HCT116 (cell line): Measurements from ENCODE around the gene TPK1. TPM values are rescaled to one million over a fixed set of nuclear protein-coding genes. Genes with fewer than 3 reads are reported as not detected.

Experiments
- ATAC-seq: fragments of 200-7000 bp; cut with Tn5 transposase; 2 replicates; pipeline ENCODE4 v1.9.1; 2020; ENCODE audit warnings: mild to moderate bottlenecking, moderate library complexity
- BruUV-seq: library from RNA; stranded (reverse); fragments of 400-500 nt; replicated peaks from 2 replicates; lab custom pipeline; 2021; lab: Mats Ljungman, UMichigan
- CTCF ChIA-PET: fragments of 300-600 bp; sonication (Branson Sonifier 250); formaldehyde crosslinking; loops from one replicate; lab custom pipeline; 2021; ENCODE audit warnings: antibody characterized with exemption; lab: Charles Lee
- POLR2A ChIA-PET: fragments of 300-600, 350-600 bp; sonication (Branson Sonifier 250); formaldehyde crosslinking; loops from one replicate; lab custom pipeline; 2021; ENCODE audit warnings: antibody characterized with exemption; lab: Charles Lee
- RAD21 ChIA-PET, 2 experiments: fragments of 300-600 bp; sonication (Branson Sonifier 250); formaldehyde crosslinking; loops; one replicate each; lab custom pipeline; 2023; ENCODE audit warnings: low total read pairs in 2 of 2; ENCODE audit not compliant: uncharacterized antibody in 2 of 2, unreplicated experiment in 2 of 2, low non-redundant PET in 1 of 2; lab: Charles Lee
- DNase-seq: peaks from one replicate; pipeline ENCODE4 v3.0.0-alpha.2; 2010; ENCODE audit warnings: low read depth, low spot score
- H2AFZ ChIP-seq: fragments of 200-600 bp; shearing (Covaris generic), sonication (generic); 2 replicates; pipeline ENCODE4 v1.6.1; 2017; ENCODE audit warnings: low read depth, mixed run types, mixed read lengths, antibody characterized with exemption, low read length; ENCODE audit not compliant: poor library complexity, severe bottlenecking
- H3K27ac ChIP-seq: 2 replicates; pipeline ENCODE4 v1.5.1; 2012; ENCODE audit warnings: low read depth, low read length
- H3K27me3 ChIP-seq: fragments of 200-600 bp; sonication (generic); 2 replicates; pipeline ENCODE4 v1.6.1; 2016; ENCODE audit warnings: mixed run types, low read length, mixed read lengths; ENCODE audit not compliant: insufficient read depth
- H3K36me3 ChIP-seq, 2 experiments: fragments of 200-500 bp in 1 of 2; fragments of 200-600 bp in 1 of 2; sonication (Bioruptor generic) in 1 of 2; sonication (generic) in 1 of 2; 2 replicates each; pipeline versions ENCODE4 v1.5.1 to v1.6.1; 2014 to 2016; ENCODE audit warnings: low read length in 2 of 2, inconsistent platforms in 1 of 2, mixed read lengths in 1 of 2, mixed run types in 1 of 2; ENCODE audit not compliant: insufficient read depth in 2 of 2, control insufficient read depth in 1 of 2
- H3K4me1 ChIP-seq, 2 experiments: fragments of 200-600 bp in 1 of 2; sonication (generic) in 1 of 2; 2 replicates each; pipeline versions ENCODE4 v1.5.1 to v1.6.1; 2012 to 2017; ENCODE audit warnings: low read length in 2 of 2, inconsistent platforms in 1 of 2, mild to moderate bottlenecking in 1 of 2, mixed read lengths in 1 of 2, mixed run types in 1 of 2, moderate library complexity in 1 of 2; ENCODE audit not compliant: insufficient read depth in 2 of 2, control insufficient read depth in 1 of 2
- H3K4me2 ChIP-seq: fragments of 200-600 bp; sonication (generic); 2 replicates; pipeline ENCODE4 v1.6.1; 2017; ENCODE audit warnings: mixed run types, low read length, mixed read lengths
- H3K4me3 ChIP-seq, 2 experiments: fragments of 200-600 bp in 1 of 2; sonication (generic) in 1 of 2; replicated peaks in 1 of 2; 2 replicates each; pipeline ENCODE4 v1.5.1; 2011 to 2016; ENCODE audit warnings: low read length in 2 of 2, control low read depth in 1 of 2, low read depth in 1 of 2, mild to moderate bottlenecking in 1 of 2, mixed read lengths in 1 of 2, mixed run types in 1 of 2
- H3K79me2 ChIP-seq: fragments of 200-600 bp; sonication (generic); 2 replicates; pipeline ENCODE4 v1.6.1; 2017; ENCODE audit warnings: mild to moderate bottlenecking, mixed run types, low read length, moderate library complexity, mixed read lengths; ENCODE audit not compliant: insufficient read depth
- H3K9ac ChIP-seq: fragments of 200-600 bp; sonication (generic); 2 replicates; pipeline ENCODE4 v1.6.1; 2016; ENCODE audit warnings: low read length, mixed read lengths
- H3K9me2 ChIP-seq: fragments of 200-600 bp; sonication (generic), shearing (Covaris generic); 2 replicates; pipeline ENCODE4 v1.6.1; 2017; ENCODE audit warnings: mixed run types, mild to moderate bottlenecking, moderate library complexity; ENCODE audit not compliant: insufficient read depth
- H3K9me3 ChIP-seq, 2 experiments: fragments of 200-500 bp in 1 of 2; fragments of 200-600 bp in 1 of 2; sonication (Bioruptor generic) in 1 of 2; sonication (generic) in 1 of 2; 2 replicates each; pipeline ENCODE4 v1.6.1; 2014 to 2017; ENCODE audit warnings: low read length in 2 of 2, mixed read lengths in 2 of 2, inconsistent platforms in 1 of 2, low read depth in 1 of 2, mild to moderate bottlenecking in 1 of 2, mixed run types in 1 of 2, moderate library complexity in 1 of 2; ENCODE audit not compliant: control insufficient read depth in 1 of 2, insufficient read depth in 1 of 2
- H4K20me1 ChIP-seq: fragments of 200-600 bp; sonication (generic), shearing (Covaris generic); 2 replicates; pipeline ENCODE4 v1.6.1; 2017; ENCODE audit warnings: mixed run types, mild to moderate bottlenecking, moderate library complexity; ENCODE audit not compliant: insufficient read depth
- ATF3 ChIP-seq: IDR thresholded peaks from 2 replicates; pipeline ENCODE4 v1.6.1; 2012
- CEBPB ChIP-seq: IDR thresholded peaks from 2 replicates; pipeline ENCODE4 v1.6.1; 2012; ENCODE audit warnings: low read depth
- CTCF ChIP-seq, 3 experiments: fragments of 200-600 bp in 1 of 3; sonication (generic) in 1 of 3; IDR thresholded peaks in 2 of 3; conservative IDR thresholded peaks in 1 of 3; 2 replicates each; pipeline ENCODE4 v1.5.1; 2012 to 2017; ENCODE audit warnings: low read depth in 2 of 3, low read length in 2 of 3, antibody characterized with exemption in 1 of 3, borderline replicate concordance in 1 of 3, control low read depth in 1 of 3, mild to moderate bottlenecking in 1 of 3, mixed read lengths in 1 of 3, mixed run types in 1 of 3, moderate library complexity in 1 of 3; ENCODE audit not compliant: insufficient read depth in 1 of 3
- EGR1 ChIP-seq: IDR thresholded peaks from 2 replicates; pipeline ENCODE4 v1.6.1; 2012; ENCODE audit warnings: low read depth
- ELF1 ChIP-seq: IDR thresholded peaks from 2 replicates; pipeline ENCODE4 v1.6.1; 2012; ENCODE audit warnings: low read depth, borderline replicate concordance
- EZH2 ChIP-seq: fragments of 200-600 bp; sonication (generic); IDR thresholded peaks from 2 replicates; pipeline ENCODE4 v1.6.1; 2017; ENCODE audit warnings: antibody characterized with exemption, mixed run types
- FOSL1 ChIP-seq: IDR thresholded peaks from 2 replicates; pipeline ENCODE4 v1.6.1; 2012; ENCODE audit warnings: low read depth
- JUND ChIP-seq: IDR thresholded peaks from 2 replicates; pipeline ENCODE4 v1.6.1; 2012
- MAX ChIP-seq: IDR thresholded peaks from 2 replicates; pipeline ENCODE4 v1.6.1; 2012
- POLR2AphosphoS5 ChIP-seq: IDR thresholded peaks from 2 replicates; pipeline ENCODE4 v1.6.1; 2011; ENCODE audit warnings: mild to moderate bottlenecking, low read depth, low read length, moderate library complexity
- RAD21 ChIP-seq: IDR thresholded peaks from 2 replicates; pipeline ENCODE4 v1.6.1; 2012; ENCODE audit warnings: low read depth, mild to moderate bottlenecking
- SIN3A ChIP-seq: IDR thresholded peaks from 2 replicates; pipeline ENCODE4 v1.6.1; 2012; ENCODE audit warnings: low read depth
- SP1 ChIP-seq: IDR thresholded peaks from 2 replicates; pipeline ENCODE4 v1.6.1; 2012; ENCODE audit warnings: low read depth
- SRF ChIP-seq: IDR thresholded peaks from 2 replicates; pipeline ENCODE4 v1.6.1; 2012; ENCODE audit warnings: low read depth
- TCF7L2 ChIP-seq: IDR thresholded peaks from 2 replicates; pipeline ENCODE4 v1.7.0; 2011; ENCODE audit warnings: borderline replicate concordance, inconsistent platforms; ENCODE audit not compliant: insufficient read depth, insufficient read length; ENCODE audit errors: extremely low read depth
- ZBTB33 ChIP-seq: IDR thresholded peaks from 2 replicates; pipeline ENCODE4 v1.6.1; 2011; ENCODE audit warnings: mild to moderate bottlenecking, low read length, moderate library complexity; ENCODE audit not compliant: insufficient replicate concordance; ENCODE audit errors: extremely low read depth
- ZFX ChIP-seq: fragments of 450-650 bp; IDR thresholded peaks from 2 replicates; pipeline ENCODE4 v1.6.1; 2017
- intact Hi-C: fragments of 100-400 bp; cut with micrococcal nuclease; formaldehyde crosslinking; loops from 2 replicates; pipeline ENCODE4 v1.10.0; 2022
- total RNA-seq: library from RNA; stranded (reverse); gene quantifications from one replicate; pipeline ENCODE4 v1.2.1, GENCODE V29; 2021; ENCODE audit not compliant: unreplicated experiment

Gene TPK1
- total RNA-seq, 1 experiment from 2014 or later, result 5.4 TPM

GRCh38 chr7:144814299-144814698 is 21.6 kb downstream of the TPK1 start:
- RAD21 ChIA-PET, result no interaction called here
- TF ChIP-seq EZH2 (no peak), SRF (no peak), FOSL1 (no peak), ZFX (no peak), SIN3A (no peak), RAD21 (no peak), CEBPB (no peak), MAX (no peak), EGR1 (no peak), ELF1 (no peak), POLR2AphosphoS5 (no peak), JUND (no peak), TCF7L2 (no peak), CTCF (IDR thresholded peaks at IDR 0.05 in 2 of 3, conservative IDR thresholded peaks at IDR 0.05 in 1 of 3; ENCODE audit: borderline replicate concordance in 1 of 3, insufficient read depth in 1 of 3, low read depth in 2 of 3, low read length in 2 of 3) (no peak), SP1 (no peak), ATF3 (no peak), ZBTB33 (no peak)
- Histone ChIP-seq H3K27ac (no peak overlapping the region), H4K20me1 (no peaks in the 10 kb centered on the region), H3K4me2 (no peak overlapping the region), H2AFZ (no peak overlapping the region), H3K79me2 (no peaks in the 10 kb centered on the region), H3K9me2 (no peaks in the 10 kb centered on the region), H3K9me3 (no peaks in the 10 kb centered on the region), H3K27me3 (no peaks in the 10 kb centered on the region), H3K9ac (no peak overlapping the region), H3K4me3 (no peak overlapping the region), H3K36me3 (no peaks in the 10 kb centered on the region), H3K4me1 (peaks cover under 1% of the 10 kb centered on the region in 2 experiments; a peak in 1 of 4 replicates)
- intact Hi-C loops, result no loop called here
- ATAC-seq, result no peak
- DNase-seq, result no peak
- POLR2A ChIA-PET, result no interaction called here
- CTCF ChIA-PET, result no interaction called here
- no TSS peak for BruUV-seq
